ENCODE results near the gene MS4A4E. TPM values are rescaled to one million over a fixed set of nuclear protein-coding genes. Genes with fewer than 3 reads are reported as not detected.
A peak's percentile ranks its signal among the peaks of the same experiment; 100 is the strongest.
"Not testable (repeated sequence)": the region's sequence is repeated elsewhere in the genome, so short reads cannot be mapped to it uniquely, and the experiment has no call there.

Gene MS4A4E
- total RNA-seq, 1 experiment from 2014 or later = not detected

DNA sequence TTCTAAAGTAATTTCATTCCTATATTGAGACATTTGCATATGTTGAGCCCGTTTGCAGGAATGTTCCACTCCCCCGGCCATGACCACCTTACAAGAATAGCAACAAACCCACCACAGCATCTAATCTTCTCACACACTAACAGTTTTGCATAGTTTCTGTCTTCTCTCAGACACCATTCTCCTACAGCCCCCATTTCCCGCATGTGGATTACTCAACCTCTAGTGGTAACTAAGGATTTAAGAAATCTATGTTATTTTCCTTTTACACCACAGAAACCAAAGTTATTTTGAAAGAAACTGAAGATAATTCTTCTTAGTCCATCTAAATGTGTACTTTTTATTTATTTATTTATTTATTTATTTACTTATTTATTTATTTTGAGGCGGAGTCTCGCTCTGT, 2.3 kb downstream of the MS4A4E start:
- in situ Hi-C loops (cut with HindIII; ENCODE audit: low pct_unique_long_range_greater_than_20kb, low sequenced_read_pairs) = no loop called here
- DNase-seq (ENCODE audit: low read depth, low spot score) = no peak

DNA sequence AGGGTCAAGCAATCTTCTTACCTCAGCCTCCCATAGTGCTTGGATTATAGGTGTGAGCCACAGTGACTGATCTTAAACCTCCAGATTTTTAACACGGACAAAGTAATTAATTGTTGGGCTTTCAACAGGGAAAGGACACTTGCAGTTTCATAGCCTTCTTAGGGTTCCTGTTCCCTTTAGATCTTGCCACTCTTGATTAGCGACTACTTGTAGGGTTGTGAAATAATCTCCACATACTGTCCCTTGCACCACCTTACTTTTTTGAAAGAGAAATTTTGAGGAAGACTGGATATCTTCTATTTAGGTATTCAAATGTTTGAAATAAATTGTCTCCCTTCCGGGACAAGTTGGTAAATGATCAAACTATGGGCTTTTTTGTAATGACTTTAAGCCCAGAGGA, 7.6 kb downstream of the MS4A4E start:
- in situ Hi-C loops (cut with HindIII; ENCODE audit: low pct_unique_long_range_greater_than_20kb, low sequenced_read_pairs) = no loop called here
- no peak for DNase-seq (ENCODE audit: low read depth, low spot score)

DNA sequence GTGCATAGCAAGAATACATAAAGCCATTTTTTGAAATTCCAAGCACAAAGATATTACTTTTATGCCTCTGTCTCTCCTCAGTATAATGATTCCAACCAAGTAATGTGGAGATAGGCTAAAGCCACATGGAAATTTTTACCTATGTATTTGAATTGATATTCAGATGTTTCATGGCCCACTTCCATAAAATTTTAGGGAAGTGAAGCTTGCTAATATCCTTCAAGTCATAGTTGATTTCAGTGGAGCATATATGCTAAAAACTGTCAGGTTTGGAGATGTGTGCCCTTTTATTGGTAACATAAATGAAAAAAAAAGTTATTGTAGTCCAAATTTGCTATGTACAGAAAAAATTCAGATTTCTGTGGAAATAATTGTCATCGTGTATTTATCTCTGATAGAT, 12.3 kb downstream of the MS4A4E start:
- no peak for DNase-seq (ENCODE audit: low read depth, low spot score)
- in situ Hi-C loops (cut with HindIII; ENCODE audit: low pct_unique_long_range_greater_than_20kb, low sequenced_read_pairs) = no loop called here

- DNase-seq (ENCODE audit: low read depth, low spot score) = no peak
- in situ Hi-C loops (cut with HindIII; ENCODE audit: low pct_unique_long_range_greater_than_20kb, low sequenced_read_pairs) = no loop called here
Measured at GRCh38 chr11:60222141-60222540, 20.8 kb downstream of the MS4A4E start.

- in situ Hi-C loops (cut with HindIII; ENCODE audit: low pct_unique_long_range_greater_than_20kb, low sequenced_read_pairs) = no loop called here
- DNase-seq (ENCODE audit: low read depth, low spot score) = no peak
Measured at GRCh38 chr11:60221692-60222091, 21.2 kb downstream of the MS4A4E start.

- DNase-seq (ENCODE audit: low read depth, low spot score) = no peak
- in situ Hi-C loops (cut with HindIII; ENCODE audit: low pct_unique_long_range_greater_than_20kb, low sequenced_read_pairs) = no loop called here
Measured at GRCh38 chr11:60221181-60221580, 21.8 kb downstream of the MS4A4E start.

- no peak for DNase-seq (ENCODE audit: low read depth, low spot score)
- in situ Hi-C loops (cut with HindIII; ENCODE audit: low pct_unique_long_range_greater_than_20kb, low sequenced_read_pairs) = no loop called here
Measured at GRCh38 chr11:60214386-60214785, 28.6 kb downstream of the MS4A4E start.

DNA sequence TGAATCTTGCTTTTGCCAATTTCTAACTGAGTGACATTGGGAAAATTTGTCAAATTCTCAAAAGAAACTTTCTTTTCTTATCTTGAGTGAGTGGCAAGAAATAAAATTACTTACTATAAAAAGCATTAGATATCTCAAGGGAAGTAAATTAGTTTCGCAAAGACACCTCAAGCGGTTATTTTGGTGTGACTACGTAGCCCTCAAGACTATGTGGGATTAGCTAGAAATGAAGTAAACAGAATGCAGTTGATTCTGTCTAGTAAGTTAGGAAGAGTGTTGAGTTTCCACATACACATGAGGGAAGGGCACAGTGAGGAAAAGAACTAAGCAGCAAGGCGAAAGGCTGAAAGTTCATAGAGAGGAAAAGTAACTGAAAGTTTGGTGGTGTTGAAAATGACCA, 31.7 kb downstream of the MS4A4E start:
- in situ Hi-C loops (cut with HindIII; ENCODE audit: low pct_unique_long_range_greater_than_20kb, low sequenced_read_pairs) = no loop called here
- no peak for DNase-seq (ENCODE audit: low read depth, low spot score)

- in situ Hi-C loops (cut with HindIII; ENCODE audit: low pct_unique_long_range_greater_than_20kb, low sequenced_read_pairs) = no loop called here
- DNase-seq (ENCODE audit: low read depth, low spot score) = no peak
Measured at GRCh38 chr11:60209977-60210376, 33.0 kb downstream of the MS4A4E start.

DNA sequence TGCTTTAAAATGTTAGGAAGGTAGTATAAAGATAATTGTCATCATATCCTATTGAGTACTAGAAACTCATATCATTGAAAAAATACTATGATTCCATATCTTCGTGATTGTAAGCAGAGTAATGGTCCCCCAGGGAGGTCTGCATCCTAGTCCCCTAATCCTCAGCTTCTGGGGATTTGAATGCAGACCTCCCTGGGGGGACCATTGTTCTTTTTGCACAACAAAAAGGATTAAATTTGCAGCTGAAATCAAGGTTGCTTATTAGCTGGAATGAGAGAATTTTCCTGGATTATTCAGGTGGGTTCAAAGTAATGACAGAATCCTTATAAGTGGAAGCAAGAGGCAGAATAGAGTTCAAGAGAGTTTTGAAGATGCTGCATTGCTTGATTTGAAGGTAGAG, 34.0 kb downstream of the MS4A4E start:
- in situ Hi-C loops (cut with HindIII; ENCODE audit: low pct_unique_long_range_greater_than_20kb, low sequenced_read_pairs) = no loop called here
- DNase-seq (ENCODE audit: low read depth, low spot score) = no peak

DNA sequence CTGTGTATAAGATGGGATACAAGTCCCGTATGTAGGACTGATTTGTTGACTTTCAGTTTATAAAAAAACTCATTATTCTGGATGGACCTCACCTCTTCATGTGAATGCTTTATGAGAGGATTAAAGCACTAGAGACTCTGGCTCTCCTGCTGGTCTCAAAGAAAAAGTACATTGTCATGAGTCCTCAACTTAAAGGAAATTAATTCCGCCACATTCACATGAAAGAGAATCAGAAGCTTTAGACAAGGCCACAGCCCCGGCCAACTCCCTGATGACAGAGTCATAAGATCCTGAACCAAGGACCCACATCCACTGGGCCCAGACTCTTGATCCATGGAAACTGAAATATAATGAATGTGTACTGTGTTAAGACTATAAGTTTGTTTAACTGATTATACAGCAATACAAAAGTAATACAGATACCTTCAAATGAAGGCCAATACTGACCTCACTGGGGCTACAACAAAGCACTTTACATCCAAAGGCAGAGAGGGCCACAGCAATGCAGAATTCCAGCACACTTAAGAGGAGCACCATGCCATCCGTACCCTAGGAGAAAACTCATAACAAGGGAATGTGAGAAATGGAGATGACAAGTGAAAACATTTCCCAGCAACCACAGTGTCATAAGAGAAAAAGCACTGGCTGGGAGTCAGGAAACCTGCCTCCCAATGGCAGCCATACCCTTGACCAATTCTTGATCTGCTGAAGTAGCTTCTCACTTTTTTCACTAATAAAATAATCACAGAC, 34.6 kb downstream of the MS4A4E start:
- peak; percentile 86 for DNase-seq (ENCODE audit: low read depth, low spot score)
- in situ Hi-C loops (cut with HindIII; ENCODE audit: low pct_unique_long_range_greater_than_20kb, low sequenced_read_pairs) = no loop called here

DNA sequence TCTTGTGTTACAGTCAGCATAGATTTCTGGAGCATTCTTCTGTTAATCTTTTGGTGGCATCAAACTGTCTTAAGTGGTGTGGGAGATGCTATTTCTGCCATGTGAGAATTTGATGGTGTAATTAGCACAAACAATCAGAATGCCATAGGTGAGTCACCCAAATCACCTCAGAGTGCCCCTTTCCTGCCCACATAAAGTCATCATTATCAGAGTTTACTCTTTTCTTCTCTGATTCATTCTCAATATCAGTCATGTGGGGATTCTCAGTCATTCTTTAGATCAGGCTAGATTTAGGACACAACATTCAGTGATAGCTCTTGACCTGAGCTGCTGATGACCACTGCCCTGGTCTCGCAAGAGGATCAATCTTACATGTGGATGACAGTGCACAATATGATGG, 36.3 kb downstream of the MS4A4E start:
- DNase-seq (ENCODE audit: low read depth, low spot score) = no peak
- in situ Hi-C loops (cut with HindIII; ENCODE audit: low pct_unique_long_range_greater_than_20kb, low sequenced_read_pairs) = no loop called here

GRCh38 chr11:60204922-60205321, 38.0 kb downstream of the MS4A4E start:
- in situ Hi-C loops (cut with HindIII; ENCODE audit: low pct_unique_long_range_greater_than_20kb, low sequenced_read_pairs) = no loop called here
- no peak for DNase-seq (ENCODE audit: low read depth, low spot score)

GRCh38 chr11:60201334-60201733, 41.6 kb downstream of the MS4A4E start:
- DNase-seq (ENCODE audit: low read depth, low spot score); in situ Hi-C loops (cut with HindIII; ENCODE audit: low pct_unique_long_range_greater_than_20kb, low sequenced_read_pairs): not testable (repeated sequence)

- in situ Hi-C loops (cut with HindIII; ENCODE audit: low pct_unique_long_range_greater_than_20kb, low sequenced_read_pairs) = no loop called here
Measured at GRCh38 chr11:60197442-60197841, 45.5 kb downstream of the MS4A4E start.

GRCh38 chr11:60195923-60196368, 47.0 kb downstream of the MS4A4E start:
- in situ Hi-C loops (cut with HindIII; ENCODE audit: low pct_unique_long_range_greater_than_20kb, low sequenced_read_pairs) = no loop called here

More at GRCh38 chr11:60197442-60197841, 45.5 kb downstream of the MS4A4E start:
- no peak for DNase-seq (ENCODE audit: low read depth, low spot score)

DNA sequence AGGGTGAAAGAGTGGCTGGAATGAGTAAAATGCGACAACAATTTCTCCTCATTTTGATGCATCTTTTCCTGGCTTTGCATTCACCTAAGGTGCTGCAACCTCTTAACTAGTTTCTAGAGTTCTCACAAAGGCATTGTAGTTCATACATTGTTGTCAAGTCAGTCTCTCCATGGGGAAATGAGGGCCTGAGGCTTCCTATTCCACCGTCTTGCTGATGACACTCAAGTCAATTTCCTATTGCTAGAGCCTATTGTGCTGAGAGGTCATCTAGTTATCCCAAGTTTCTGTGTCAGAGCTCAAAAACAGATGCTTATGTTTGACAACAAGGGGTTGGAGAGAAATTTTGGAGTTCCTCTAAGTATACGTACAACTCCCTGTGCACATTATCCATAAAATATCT, 48.4 kb downstream of the MS4A4E start:
- DNase-seq (ENCODE audit: low read depth, low spot score) = no peak
- in situ Hi-C loops (cut with HindIII; ENCODE audit: low pct_unique_long_range_greater_than_20kb, low sequenced_read_pairs) = no loop called here

More at GRCh38 chr11:60195923-60196368, 47.0 kb downstream of the MS4A4E start:
- peak; percentile 26 for DNase-seq (ENCODE audit: low read depth, low spot score)

DNA sequence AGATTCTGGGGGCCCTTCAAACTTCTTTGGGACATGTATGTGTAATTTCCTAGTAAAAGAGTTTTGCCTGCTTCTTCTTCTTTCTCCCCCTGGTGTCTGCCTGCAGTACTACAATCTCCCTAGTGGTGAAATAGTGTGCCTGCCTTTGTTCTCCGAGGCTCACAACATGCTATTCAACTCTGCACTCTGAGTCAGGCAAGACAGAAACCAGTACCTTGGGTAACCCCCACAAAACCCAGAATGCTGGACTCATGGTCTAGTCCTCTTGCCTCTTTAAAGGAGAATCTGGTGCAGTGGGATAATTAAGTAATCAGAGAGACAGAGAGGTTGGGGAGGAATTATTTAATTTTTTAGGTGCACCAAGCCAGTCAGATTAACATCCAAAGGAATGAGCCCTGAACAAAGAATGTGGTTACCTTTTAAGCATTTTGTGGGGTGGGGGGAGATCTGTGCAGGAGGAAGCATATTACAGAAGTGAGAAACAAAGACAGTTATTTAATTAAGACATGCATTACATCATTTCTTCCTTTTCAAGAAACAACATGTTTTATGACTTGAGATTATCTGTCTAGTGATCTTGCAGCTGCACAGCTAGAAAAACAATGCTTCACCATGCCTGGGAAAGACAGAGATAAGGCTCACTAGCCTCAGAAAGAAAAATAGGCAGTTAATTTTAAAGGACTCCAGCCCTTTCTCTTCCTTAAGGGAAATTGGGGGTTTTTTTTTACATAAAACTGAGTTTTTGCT, 49.1 kb downstream of the MS4A4E start:
- in situ Hi-C loops (cut with HindIII; ENCODE audit: low pct_unique_long_range_greater_than_20kb, low sequenced_read_pairs) = no loop called here
- peak; percentile 80 for DNase-seq (ENCODE audit: low read depth, low spot score)

DNA sequence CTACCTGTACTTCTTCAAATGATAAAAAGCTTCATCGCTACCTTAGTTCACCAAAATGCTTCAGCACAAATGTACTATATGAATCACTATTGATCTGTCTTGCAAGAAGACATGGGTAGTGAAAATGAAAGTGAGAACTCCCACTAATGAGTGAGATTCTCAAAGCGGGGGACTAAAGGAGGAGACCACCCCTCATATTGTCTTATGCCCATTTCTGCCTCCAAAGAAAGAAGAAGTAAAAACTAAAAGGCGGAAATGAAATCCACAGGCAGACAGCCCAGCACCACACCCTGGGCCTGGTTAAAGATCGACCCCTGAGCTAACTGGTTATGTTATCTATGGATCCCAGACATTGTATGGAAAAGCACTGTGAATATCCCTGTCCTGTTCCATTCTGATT, 50.4 kb downstream of the MS4A4E start:
- DNase-seq (ENCODE audit: low read depth, low spot score); in situ Hi-C loops (cut with HindIII; ENCODE audit: low pct_unique_long_range_greater_than_20kb, low sequenced_read_pairs): not testable (repeated sequence)

Measured in SK-MEL-5 (cell line).